ENCODE measurements around the gene ITGA1. TPM values are rescaled to one million over a fixed set of nuclear protein-coding genes. Genes with fewer than 3 reads are reported as not detected.

ITGA1 gene
- total RNA-seq, 6 experiments from 2014 or later = 66.5 to 116 (median 82.1) TPM

DNA sequence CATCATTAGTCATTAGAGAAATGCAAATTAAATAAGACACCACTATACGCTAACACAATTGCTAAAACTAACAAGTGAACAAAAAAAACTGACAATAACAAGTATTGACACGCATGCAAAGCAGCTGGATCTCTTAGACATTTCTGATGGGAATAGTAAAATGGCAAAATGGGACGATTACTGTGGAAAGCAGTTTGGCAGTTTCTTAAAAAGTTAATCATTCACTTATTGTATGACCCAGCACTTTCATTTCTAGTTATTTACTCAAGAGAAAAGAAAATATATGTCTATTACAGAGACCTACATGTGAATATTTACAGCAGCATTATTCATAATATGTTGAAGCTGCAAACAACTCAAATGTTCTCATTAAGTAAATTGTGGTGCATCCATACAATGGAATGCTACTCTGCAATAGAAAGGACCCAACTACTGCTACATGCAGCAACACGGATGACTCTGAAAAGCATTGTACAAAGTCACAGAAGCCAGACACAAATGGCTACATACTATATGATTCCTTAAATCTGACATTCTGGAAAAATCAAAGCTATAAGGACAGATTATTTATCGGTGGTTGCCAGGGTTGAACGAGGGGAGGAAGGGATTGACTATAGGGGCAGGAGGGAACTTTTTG, 104.6 kb downstream of the ITGA1 start:
- H3K4me3 ChIP-seq = peak overlapping the region in 2 of 3 donors; percentile 0 to 27
- peak; percentile 73 to 85 (median 80) for ATAC-seq
- no peak for DNase-seq
- 36% methylated on average over 6 of the region's 6 CpGs for WGBS (ENCODE audit: insufficient coverage, low coverage, low lambda C conversion rate, missing lambda C conversion rate)
- intact Hi-C loops (cut with DNase I) = loop anchor here in 1 of 2 donors (10.0 kb wide), 1 partner anchor 108 kb away; the partner anchor contains the start of genes ITGA1 and PELO
- peak overlapping the region; percentile 30 to 52 (median 49) for H3K27ac ChIP-seq
- TF ChIP-seq POLR2A (IDR thresholded peaks at IDR 0.05) = no peak
- peaks cover 0 to 3% (median 0%) of the 10 kb centered on the region in 4 donors for H3K36me3 ChIP-seq
- no peaks in the 10 kb centered on the region for H3K27me3 ChIP-seq
- no peaks in the 10 kb centered on the region for H3K9me3 ChIP-seq
- H3K4me1 ChIP-seq = peaks cover 0 to 41% (median 11%) of the 10 kb centered on the region in 4 donors

DNA sequence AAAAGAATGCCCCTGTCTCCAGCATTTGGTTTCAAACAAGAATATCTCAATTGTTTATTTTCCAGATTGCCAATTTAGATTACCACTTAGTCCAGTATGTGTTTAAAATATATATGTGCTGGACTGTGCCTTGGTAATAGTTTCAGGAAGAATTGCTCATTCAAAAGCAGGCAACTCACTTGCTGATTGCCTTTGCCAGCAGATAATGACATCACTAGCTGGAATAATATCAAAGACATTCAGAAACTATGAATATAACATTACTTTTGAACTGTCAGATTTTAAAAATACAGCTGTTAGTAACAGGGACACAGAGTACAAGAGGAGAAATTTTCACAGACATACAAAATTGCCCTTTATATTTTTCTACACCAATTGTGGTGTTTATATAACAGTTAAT, 105.4 kb downstream of the ITGA1 start:
- ATAC-seq = peak in 3 of 4 donors; percentile 45 to 77 (median 60)
- Histone ChIP-seq H3K27ac (peak overlapping the region; percentile 30 to 52 (median 49)), H3K4me3 (no peak overlapping the region), H3K27me3 (no peaks in the 10 kb centered on the region), H3K9me3 (no peaks in the 10 kb centered on the region), H3K36me3 (peaks cover 0 to 6% (median 0%) of the 10 kb centered on the region in 4 donors), H3K4me1 (peaks cover 0 to 38% (median 10%) of the 10 kb centered on the region in 4 donors)
- no peak for TF ChIP-seq POLR2A (IDR thresholded peaks at IDR 0.05)
- TF ChIP-seq, protein P1, sequence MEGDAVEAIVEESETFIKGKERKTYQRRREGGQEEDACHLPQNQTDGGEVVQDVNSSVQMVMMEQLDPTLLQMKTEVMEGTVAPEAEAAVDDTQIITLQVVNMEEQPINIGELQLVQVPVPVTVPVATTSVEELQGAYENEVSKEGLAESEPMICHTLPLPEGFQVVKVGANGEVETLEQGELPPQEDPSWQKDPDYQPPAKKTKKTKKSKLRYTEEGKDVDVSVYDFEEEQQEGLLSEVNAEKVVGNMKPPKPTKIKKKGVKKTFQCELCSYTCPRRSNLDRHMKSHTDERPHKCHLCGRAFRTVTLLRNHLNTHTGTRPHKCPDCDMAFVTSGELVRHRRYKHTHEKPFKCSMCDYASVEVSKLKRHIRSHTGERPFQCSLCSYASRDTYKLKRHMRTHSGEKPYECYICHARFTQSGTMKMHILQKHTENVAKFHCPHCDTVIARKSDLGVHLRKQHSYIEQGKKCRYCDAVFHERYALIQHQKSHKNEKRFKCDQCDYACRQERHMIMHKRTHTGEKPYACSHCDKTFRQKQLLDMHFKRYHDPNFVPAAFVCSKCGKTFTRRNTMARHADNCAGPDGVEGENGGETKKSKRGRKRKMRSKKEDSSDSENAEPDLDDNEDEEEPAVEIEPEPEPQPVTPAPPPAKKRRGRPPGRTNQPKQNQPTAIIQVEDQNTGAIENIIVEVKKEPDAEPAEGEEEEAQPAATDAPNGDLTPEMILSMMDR (IDR thresholded peaks at IDR 0.05) = no peak
- intact Hi-C loops (cut with DNase I) = loop anchor here in 1 of 2 donors (10.0 kb wide), 1 partner anchor 108 kb away; the partner anchor contains the start of genes ITGA1 and PELO
- DNase-seq = no peak

DNA sequence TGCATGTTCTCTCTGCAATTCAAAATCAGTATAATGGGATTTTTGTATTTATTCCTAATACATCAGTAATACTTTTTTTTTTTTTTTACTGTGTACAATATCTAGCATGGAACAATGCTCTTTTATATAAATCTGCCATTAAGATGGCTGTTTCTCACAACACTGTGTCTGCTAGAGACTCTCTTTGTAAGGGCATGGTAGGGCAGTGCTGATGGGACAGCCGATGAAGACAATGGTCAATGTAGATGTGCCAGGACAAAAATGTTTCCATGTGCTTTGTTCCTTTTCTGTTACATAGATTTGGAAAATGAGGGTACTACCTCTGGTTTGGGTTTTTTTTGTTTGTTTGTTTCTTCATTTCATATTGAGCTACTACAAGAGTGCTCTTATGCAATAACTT, 106.1 kb downstream of the ITGA1 start:
- peaks cover 0 to 6% (median 0%) of the 10 kb centered on the region in 4 donors for H3K36me3 ChIP-seq
- no peaks in the 10 kb centered on the region for H3K9me3 ChIP-seq
- intact Hi-C loops (cut with DNase I) = loop anchor here in 1 of 2 donors (10.0 kb wide), 1 partner anchor 109 kb away; the partner anchor contains the start of genes ITGA1 and PELO
- peak overlapping the region in 1 of 3 donors; percentile 52 for H3K27ac ChIP-seq
- no peak overlapping the region for H3K4me3 ChIP-seq
- no peaks in the 10 kb centered on the region for H3K27me3 ChIP-seq
- no peak for DNase-seq
- 100% methylated on average over 1 of the region's 1 CpG for WGBS (ENCODE audit: insufficient coverage, low coverage, low lambda C conversion rate, missing lambda C conversion rate)
- TF ChIP-seq POLR2A (IDR thresholded peaks at IDR 0.05) = no peak
- TF ChIP-seq, protein P1 (IDR thresholded peaks at IDR 0.05) = no peak
- peaks cover 0 to 32% (median 6%) of the 10 kb centered on the region in 4 donors for H3K4me1 ChIP-seq
- ATAC-seq = no peak

DNA sequence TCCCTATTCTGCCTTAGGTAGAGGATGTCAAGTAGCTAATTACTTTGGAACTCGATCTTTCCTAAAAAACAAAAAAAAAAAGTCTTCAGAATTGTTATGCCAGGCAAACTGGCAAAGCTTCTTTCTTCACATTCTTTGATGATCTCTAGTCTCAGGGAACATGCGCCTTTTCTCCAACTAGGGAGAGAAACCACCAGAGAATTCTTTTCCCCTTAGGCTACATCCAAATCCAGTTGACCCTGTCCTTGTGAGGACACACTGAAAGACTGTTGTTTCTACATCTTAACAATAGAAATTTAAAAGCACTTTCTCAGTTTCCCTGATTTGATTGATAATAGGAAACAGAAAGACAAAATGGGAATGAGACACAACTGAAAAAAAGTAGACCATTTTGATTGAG, 106.7 kb downstream of the ITGA1 start:
- no peaks in the 10 kb centered on the region for H3K27me3 ChIP-seq
- no peaks in the 10 kb centered on the region for H3K9me3 ChIP-seq
- intact Hi-C loops (cut with DNase I) = loop anchor here in 1 of 2 donors (10.0 kb wide), 1 partner anchor 110 kb away; the partner anchor contains the start of genes ITGA1 and PELO
- WGBS (ENCODE audit: insufficient coverage, low coverage, low lambda C conversion rate, missing lambda C conversion rate) = 86% methylated on average over 2 of the region's 2 CpGs
- no peak for TF ChIP-seq POLR2A (IDR thresholded peaks at IDR 0.05)
- peaks cover 0 to 6% (median 0%) of the 10 kb centered on the region in 4 donors for H3K36me3 ChIP-seq
- DNase-seq (no peak), ATAC-seq (no peak)
- no peak overlapping the region for H3K4me3 ChIP-seq
- no peak overlapping the region for H3K27ac ChIP-seq
- peaks cover 0 to 32% (median 5%) of the 10 kb centered on the region in 4 donors for H3K4me1 ChIP-seq

DNA sequence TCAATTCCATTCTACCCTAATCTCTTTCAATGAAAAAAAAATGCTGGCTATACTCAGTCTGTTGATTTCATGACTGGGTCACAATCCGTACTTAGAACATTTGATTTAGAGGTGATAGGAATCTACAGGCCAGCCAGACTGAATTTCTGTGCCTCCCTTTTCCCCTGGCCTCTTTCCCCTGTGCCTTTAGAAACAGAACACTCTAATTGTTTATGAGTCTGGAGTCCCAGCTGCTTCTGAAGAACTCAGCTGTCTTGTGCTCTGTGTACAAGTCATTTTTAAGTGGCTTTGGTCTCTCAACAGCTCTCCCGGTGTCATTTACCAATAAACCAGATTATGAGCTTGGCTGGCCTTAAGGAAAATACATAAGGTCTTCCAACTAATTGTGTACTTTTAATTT, 107.4 kb downstream of the ITGA1 start:
- no peak for DNase-seq
- Histone ChIP-seq H3K27me3 (no peaks in the 10 kb centered on the region), H3K36me3 (peaks cover 0 to 7% (median 0%) of the 10 kb centered on the region in 4 donors), H3K27ac (no peak overlapping the region), H3K9me3 (no peaks in the 10 kb centered on the region), H3K4me1 (peaks cover 0 to 32% (median 5%) of the 10 kb centered on the region in 4 donors), H3K4me3 (no peak overlapping the region)
- no peak for ATAC-seq
- TF ChIP-seq, protein P1 (IDR thresholded peaks at IDR 0.05) = no peak
- TF ChIP-seq POLR2A (IDR thresholded peaks at IDR 0.05) = no peak
- intact Hi-C loops (cut with DNase I) = loop anchor here in 1 of 2 donors (10.0 kb wide), 1 partner anchor 110 kb away; the partner anchor contains the start of genes ITGA1 and PELO
- 77% methylated on average over 2 of the region's 2 CpGs for WGBS (ENCODE audit: insufficient coverage, low coverage, low lambda C conversion rate, missing lambda C conversion rate)
